Kidney (tissue), 14 donors: ENCODE measurements around the gene NBEA. TPM values are rescaled to one million over a fixed set of nuclear protein-coding genes. Genes with fewer than 3 reads are reported as not detected.
A peak's percentile ranks its signal among the peaks of the same experiment; 100 is the strongest.

ENCODE experiments used
- DNase-seq, 5 donors: peaks; one replicate each; pipeline ENCODE4 v3.0.0-alpha.2; 2013 to 2020
- FAIRE-seq: peaks from 2 replicates; lab custom pipeline; 2012; peaks lifted over from hg19 to GRCh38; lab: Jason Lieb, UNC
- H3K27ac ChIP-seq, 2 donors: one replicate each; pipeline ENCODE4 v1.7.0; 2013; ENCODE audit warnings: low read depth in 2 of 2, low read length in 2 of 2, inconsistent platforms in 1 of 2
- H3K27me3 ChIP-seq: one replicate; pipeline ENCODE4 v1.7.1; 2013; ENCODE audit warnings: low read length, inconsistent platforms; ENCODE audit not compliant: control insufficient read depth, insufficient read depth
- H3K36me3 ChIP-seq, 3 donors: one replicate each; pipeline versions ENCODE4 v1.7.0 to v1.7.1; 2013; ENCODE audit warnings: low read length in 3 of 3, control low read depth in 1 of 3, inconsistent platforms in 1 of 3; ENCODE audit not compliant: insufficient read depth in 3 of 3, control insufficient read depth in 2 of 3
- H3K4me1 ChIP-seq, 3 donors: one replicate each; pipeline versions ENCODE4 v1.7.0 to v1.7.1; 2013; ENCODE audit warnings: low read length in 3 of 3, inconsistent platforms in 1 of 3, low read depth in 1 of 3; ENCODE audit not compliant: control insufficient read depth in 2 of 3, insufficient read depth in 2 of 3
- H3K4me3 ChIP-seq, 3 donors: one replicate each; pipeline versions ENCODE4 v1.7.0 to v1.8.1; 2013; ENCODE audit warnings: low read length in 3 of 3, control low read depth in 1 of 3, inconsistent platforms in 1 of 3
- H3K9ac ChIP-seq, 3 donors: one replicate each; pipeline versions ENCODE4 v1.7.0 to v1.7.1; 2013; ENCODE audit warnings: low read length in 3 of 3, control low read depth in 1 of 3, inconsistent platforms in 1 of 3
- H3K9me3 ChIP-seq, 3 donors: one replicate each; pipeline versions ENCODE4 v1.7.0 to v1.7.1; 2013; ENCODE audit warnings: low read length in 3 of 3, control low read depth in 1 of 3, inconsistent platforms in 1 of 3; ENCODE audit not compliant: control insufficient read depth in 2 of 3, insufficient read depth in 1 of 3
- intact Hi-C: fragments of 100-400 bp; cut with DNase I; formaldehyde crosslinking; loops from one replicate; pipeline ENCODE4 v1.11.1; 2022
- polyA plus RNA-seq: library from polyadenylated mRNA; stranded (reverse); fragments of 350-450 nt; fragmentation: Illumina TruSeq; extraction: RNeasy Lipid Tissue Mini Kit (QIAGEN cat#74804); gene quantifications from one replicate; pipeline ENCODE4 v1.2.3, GENCODE V29; 2014; ENCODE audit warnings: low read depth, low replicate concordance; ENCODE audit not compliant: insufficient read depth
- total RNA-seq: library from RNA; stranded (reverse); fragmentation: NEBNext Ultra II Directional; extraction: Animal tissue kit (Norgen Biotek cat#: 25700); gene quantifications from one replicate; pipeline ENCODE4 v1.2.1, GENCODE V29; 2021
- TF ChIP-seq, protein P1 (sequence below): IDR thresholded peaks from 3 replicates; pipeline ENCODE4 v1.5.1; 2012; ENCODE audit warnings: mild to moderate bottlenecking, moderate library complexity, borderline replicate concordance; ENCODE audit not compliant: insufficient read depth; ENCODE audit errors: extremely low read depth
- donor health status: control.
- donor health status: control.
- donor health status: control.
- donor health status: control.
- donor health status: control.
- donor health status: DM: yes; HTN: yes; CAD: no.
- donor health status: Normal renal cell carcinoma (clear cell type).

NBEA gene
- total and polyA plus RNA-seq, 2 donors from 2014 or later: 4.7 to 14.6 TPM

DNA sequence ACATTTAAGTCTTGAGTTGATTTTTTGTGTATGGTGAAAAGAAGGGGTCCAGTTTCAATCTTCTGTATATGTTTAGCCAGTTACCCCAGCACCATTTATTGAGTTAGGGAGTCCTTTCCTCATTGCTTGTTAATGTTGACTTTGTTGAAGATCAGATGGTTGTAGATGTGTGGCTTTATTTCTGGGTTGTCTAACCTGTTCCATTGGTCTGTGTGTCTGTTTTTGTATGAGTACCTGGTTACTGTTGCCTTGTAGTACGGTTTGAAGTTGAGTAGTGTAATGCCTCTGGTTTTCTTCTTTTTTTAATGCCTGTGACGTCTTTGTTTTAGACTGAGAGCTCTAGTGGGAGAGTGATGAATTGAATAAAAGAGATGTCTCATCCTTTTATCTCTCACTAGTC is 83.2 kb downstream of the NBEA start:
- DNase-seq (no peak), FAIRE-seq (no peak)
- Histone ChIP-seq H3K9me3 (peaks cover 0 to 7% (median 0%) of the 10 kb centered on the region in 3 donors), H3K4me1 (no peaks in the 10 kb centered on the region), H3K27ac (no peak overlapping the region), H3K4me3 (no peak overlapping the region), H3K9ac (no peak overlapping the region), H3K36me3 (no peaks in the 10 kb centered on the region), H3K27me3 (no peaks in the 10 kb centered on the region)
- intact Hi-C loops: no loop called here
- TF ChIP-seq, protein P1, sequence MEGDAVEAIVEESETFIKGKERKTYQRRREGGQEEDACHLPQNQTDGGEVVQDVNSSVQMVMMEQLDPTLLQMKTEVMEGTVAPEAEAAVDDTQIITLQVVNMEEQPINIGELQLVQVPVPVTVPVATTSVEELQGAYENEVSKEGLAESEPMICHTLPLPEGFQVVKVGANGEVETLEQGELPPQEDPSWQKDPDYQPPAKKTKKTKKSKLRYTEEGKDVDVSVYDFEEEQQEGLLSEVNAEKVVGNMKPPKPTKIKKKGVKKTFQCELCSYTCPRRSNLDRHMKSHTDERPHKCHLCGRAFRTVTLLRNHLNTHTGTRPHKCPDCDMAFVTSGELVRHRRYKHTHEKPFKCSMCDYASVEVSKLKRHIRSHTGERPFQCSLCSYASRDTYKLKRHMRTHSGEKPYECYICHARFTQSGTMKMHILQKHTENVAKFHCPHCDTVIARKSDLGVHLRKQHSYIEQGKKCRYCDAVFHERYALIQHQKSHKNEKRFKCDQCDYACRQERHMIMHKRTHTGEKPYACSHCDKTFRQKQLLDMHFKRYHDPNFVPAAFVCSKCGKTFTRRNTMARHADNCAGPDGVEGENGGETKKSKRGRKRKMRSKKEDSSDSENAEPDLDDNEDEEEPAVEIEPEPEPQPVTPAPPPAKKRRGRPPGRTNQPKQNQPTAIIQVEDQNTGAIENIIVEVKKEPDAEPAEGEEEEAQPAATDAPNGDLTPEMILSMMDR: no peak

DNA sequence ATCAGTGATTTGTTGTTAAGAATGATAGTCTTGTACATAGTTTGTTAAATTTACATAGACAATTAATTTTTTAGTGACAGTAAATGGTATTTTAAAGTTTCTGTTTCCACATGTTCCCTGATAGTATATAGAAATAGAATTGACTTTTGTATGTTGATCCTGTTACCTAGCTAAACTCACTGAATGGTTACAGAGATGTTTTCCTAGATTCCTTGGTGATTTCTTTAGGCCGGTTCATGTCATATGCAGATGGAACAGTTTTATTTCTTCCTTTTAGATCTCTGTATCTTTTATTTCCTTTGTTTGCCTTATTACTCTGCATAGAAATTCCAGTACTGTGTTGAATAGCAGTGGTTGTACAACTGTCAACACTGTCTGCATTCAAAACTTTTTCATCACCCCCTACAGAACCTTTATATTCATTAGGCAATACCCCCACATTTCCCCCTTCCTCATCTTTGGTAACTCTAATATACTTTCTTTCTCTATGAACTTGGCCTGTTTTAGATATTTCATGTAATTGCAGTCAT is 86.3 kb downstream of the NBEA start:
- Histone ChIP-seq H3K27ac (no peak overlapping the region), H3K9ac (no peak overlapping the region), H3K4me3 (no peak overlapping the region), H3K36me3 (no peaks in the 10 kb centered on the region), H3K4me1 (no peaks in the 10 kb centered on the region), H3K9me3 (peaks cover 0 to 17% (median 0%) of the 10 kb centered on the region in 3 donors), H3K27me3 (no peaks in the 10 kb centered on the region)
- TF ChIP-seq, protein P1: no peak
- no peak for DNase-seq
- FAIRE-seq: peak; percentile 27
- intact Hi-C loops: no loop called here

DNA sequence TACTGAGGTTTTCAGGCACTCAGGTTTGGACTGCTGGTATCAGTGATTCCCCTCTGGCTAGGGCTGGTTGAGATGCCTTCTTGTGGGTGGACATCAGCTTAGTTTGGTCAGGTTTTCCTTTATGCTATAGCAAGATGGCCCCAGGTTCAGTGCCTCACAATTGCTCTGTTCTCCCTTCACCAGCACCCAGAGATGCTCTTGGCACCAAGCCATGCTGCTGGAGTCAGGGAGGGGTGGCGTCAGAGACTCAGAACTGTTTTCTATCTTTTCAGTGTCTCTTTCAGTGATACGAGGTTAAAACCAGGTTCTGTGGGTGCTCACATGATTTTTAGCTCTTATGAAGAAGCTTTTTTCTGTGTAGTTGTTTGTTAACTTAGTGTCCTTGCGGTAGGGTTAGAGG is 96.9 kb downstream of the NBEA start:
- no peaks in the 10 kb centered on the region for H3K27me3 ChIP-seq
- FAIRE-seq (no peak), DNase-seq (no peak)
- no peak overlapping the region for H3K4me3 ChIP-seq
- H3K27ac ChIP-seq: no peak overlapping the region
- peaks cover 0 to 5% (median 0%) of the 10 kb centered on the region in 3 donors for H3K9me3 ChIP-seq
- intact Hi-C loops: no loop called here
- H3K36me3 ChIP-seq: no peaks in the 10 kb centered on the region
- H3K4me1 ChIP-seq: no peaks in the 10 kb centered on the region
- no peak overlapping the region for H3K9ac ChIP-seq
- TF ChIP-seq, protein P1: no peak

DNA sequence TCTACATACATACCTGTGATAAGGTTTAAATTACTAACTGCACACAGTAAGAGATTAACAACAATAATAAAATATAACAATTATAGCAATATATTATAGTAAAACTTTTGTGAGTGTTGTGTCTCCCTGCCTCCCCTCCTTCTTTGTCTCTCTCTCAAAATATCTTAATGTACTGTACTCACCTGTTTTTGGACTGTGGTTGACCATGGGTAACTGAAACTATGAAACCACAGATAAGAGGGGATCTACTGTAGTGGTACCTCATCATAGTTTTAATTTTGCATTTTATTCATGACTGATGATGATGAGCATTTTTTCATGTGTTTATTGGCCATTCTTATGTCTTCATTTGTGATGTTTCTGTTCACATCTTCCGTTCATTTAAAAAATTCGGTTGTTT is 104.5 kb downstream of the NBEA start:
- FAIRE-seq (no peak), DNase-seq (no peak)
- Histone ChIP-seq H3K4me3 (no peak overlapping the region), H3K4me1 (no peaks in the 10 kb centered on the region), H3K36me3 (no peaks in the 10 kb centered on the region), H3K9me3 (no peaks in the 10 kb centered on the region), H3K9ac (no peak overlapping the region), H3K27ac (no peak overlapping the region), H3K27me3 (no peaks in the 10 kb centered on the region)
- intact Hi-C loops: no loop called here
- TF ChIP-seq, protein P1: no peak
